GM18870 (cell line): Measurements from ENCODE around the gene LRIG3.
A peak's percentile ranks its signal among the peaks of the same experiment; 100 is the strongest.

ENCODE experiments used
- ATAC-seq: cut with Tn5 transposase; IDR thresholded peaks from one replicate; pipeline ENCODE4 v1.9.1; 2021; ENCODE audit warnings: moderate library complexity; ENCODE audit not compliant: unreplicated experiment

LRIG3 gene

DNA sequence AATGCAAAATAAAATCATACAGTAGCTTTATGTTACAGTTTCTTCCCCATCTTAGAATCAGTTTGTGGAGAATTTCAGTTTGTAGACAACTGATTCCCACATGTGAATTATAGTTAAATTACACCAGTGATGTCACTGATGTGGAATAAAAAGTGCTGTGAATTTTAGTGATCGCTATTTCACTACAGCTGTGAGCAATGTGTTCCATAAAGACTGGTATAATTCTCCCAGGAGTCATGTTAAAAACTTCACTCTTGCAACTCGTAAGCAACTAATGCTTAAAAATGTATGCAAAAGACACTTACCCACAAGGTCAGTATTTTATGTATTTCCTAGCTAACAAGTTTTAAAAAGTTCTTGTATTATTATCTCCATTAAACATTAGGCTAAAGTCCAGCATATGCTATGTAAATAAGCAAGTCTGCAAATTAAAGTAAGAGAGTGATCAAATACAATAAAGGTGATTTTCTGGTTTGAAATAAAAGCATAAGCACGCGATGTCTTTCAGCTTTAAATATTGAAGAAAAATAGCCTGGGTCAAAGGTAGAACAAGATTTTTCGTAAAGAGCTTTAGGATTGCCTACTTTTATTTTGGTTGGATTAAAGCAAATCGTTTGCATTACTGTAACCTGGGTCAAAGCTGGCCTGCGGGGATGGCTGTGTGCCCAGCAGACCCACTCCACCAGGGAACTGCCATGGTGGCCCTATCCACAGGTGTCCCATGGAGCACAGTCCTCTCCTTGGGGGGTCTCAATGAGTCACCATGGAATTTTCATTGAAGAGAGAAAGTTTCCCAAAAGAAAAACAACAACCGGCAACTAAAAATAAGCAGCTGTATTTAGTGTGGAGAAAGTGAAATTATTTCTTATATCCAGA is 12.7 kb upstream of the LRIG3 start:
- ATAC-seq = no peak

DNA sequence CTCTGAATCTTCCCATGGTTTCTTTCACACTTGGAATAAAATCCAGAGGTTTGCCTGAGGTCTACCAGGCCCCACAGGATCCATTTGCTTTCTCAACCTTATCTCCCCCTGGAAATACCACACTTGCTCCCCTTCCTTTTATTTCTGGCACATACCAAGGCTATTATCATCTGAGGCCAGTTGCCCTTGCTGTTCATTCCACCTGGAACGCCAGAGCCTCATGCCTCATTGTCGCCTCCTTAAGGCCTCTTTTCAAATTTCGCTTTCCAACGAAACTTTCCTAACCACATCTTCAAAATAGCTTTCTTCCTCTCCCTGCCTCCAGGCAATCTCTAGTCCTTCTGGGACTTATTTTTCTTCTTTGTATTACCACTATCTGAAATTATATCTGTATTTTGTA is 11.2 kb upstream of the LRIG3 start:
- no peak for ATAC-seq

DNA sequence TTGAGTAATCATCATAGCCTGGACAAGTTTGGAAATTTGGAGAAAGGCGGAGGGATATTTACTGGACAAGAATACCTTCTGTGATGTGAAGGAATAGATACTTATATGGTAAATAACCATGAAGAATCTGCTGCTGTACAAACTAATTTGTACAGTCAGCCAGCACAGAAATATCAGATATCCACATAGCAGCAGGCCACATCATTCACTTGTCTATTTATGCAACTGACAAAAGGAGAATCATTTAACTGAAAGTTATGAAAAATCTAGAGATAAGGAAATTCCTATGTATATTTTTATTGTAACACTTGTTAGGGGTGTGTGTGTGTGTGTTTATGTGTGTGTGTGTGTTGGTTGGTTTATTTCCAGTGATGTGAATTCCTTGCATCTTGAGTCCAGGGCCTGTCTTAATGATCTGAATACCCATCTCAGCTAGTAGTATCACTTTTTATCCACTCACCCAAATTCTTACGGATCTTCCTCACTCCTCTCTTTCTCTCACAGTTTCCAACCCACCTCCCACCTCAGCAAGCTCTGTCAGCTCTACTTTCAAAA is 10.5 kb upstream of the LRIG3 start:
- no peak for ATAC-seq

GRCh38 chr12:58927120-58927519 is 6.8 kb upstream of the LRIG3 start:
- ATAC-seq = no peak

DNA sequence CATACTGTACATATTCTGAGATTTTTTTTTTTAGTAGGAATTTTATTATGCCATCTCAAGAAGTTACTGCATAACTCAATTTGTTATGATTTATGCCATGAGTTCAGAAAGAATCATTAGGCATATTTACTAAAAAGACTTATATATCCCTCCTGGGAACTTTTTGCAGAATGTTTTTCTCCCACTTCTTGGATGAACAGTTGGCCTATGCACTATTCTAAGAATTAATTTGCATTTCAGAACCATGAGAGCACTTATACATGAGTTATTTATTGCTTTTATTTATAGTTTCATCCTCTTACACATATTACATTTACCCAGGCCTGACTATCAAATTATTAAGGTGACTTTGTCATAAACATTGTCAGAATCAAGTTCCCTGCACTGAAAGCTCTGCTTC is 6.3 kb upstream of the LRIG3 start:
- no peak for ATAC-seq

GRCh38 chr12:58925751-58926150 is 5.4 kb upstream of the LRIG3 start:
- ATAC-seq = no peak

GRCh38 chr12:58925111-58925611 is 4.9 kb upstream of the LRIG3 start:
- ATAC-seq = no peak

GRCh38 chr12:58924652-58925051 is 4.3 kb upstream of the LRIG3 start:
- no peak for ATAC-seq

GRCh38 chr12:58923781-58924180 is 3.5 kb upstream of the LRIG3 start:
- no peak for ATAC-seq

DNA sequence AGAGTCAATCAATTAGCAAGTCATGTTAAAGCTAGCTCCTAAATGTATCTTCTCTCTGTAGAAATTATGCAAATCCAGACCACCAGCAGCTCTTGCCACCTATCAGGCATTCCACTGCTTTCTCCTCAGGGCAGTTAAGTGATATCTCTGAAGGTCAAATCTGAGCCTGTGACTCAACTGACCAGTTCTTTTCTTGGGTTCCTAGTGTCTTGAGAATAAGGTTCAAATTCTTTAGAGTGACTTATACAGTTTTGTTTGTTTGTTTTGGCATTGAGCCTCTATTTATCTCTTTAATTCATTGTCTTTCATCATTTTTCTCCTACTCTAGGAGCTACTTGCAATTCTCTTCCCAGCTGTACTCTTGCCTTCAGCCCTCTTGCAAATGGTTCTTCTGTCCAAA is 2.5 kb upstream of the LRIG3 start:
- ATAC-seq = no peak

GRCh38 chr12:58920961-58921861 is 907 bp upstream of the LRIG3 start:
- ATAC-seq = no peak

- peak; percentile 49 for ATAC-seq
Observed at GRCh38 chr12:58919231-58920101, 838 bp downstream of the LRIG3 start.

- no peak for ATAC-seq
Observed at GRCh38 chr12:58918469-58918844, 1.8 kb downstream of the LRIG3 start.

DNA sequence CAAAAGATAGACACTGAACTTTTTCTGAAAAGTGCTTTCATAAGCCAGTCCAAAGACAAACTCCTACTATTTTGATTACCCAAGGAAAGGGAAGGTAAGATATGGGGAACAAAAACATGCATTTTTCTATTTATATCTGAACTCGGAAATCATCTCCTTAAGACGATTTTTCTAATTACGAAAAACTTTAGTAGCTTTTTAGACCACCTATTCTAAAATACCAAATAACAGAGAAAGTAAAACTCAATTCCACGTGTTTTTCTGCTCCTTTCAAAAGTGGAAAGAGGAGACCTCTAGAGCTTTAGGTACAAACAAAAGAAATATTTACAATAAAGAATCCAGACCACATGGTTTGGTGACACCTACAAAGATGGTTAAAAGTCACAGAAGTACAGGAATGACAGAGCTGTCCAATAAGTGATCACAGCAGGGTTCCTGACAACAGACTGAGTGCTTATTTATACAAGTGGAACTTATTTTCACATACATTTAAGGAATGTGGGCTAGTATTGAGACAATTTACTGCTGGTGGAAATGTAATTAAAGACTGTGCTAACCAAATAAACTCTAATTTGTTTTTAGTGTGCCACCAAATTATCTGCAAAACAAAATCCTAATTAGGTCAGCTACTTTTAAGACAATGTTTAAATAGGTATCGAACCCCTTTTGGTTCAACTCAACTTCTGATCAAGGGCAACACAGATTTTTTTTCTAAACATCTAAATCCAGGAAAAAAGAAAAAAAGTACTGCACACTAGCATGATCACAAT is 2.4 kb downstream of the LRIG3 start:
- ATAC-seq = no peak

DNA sequence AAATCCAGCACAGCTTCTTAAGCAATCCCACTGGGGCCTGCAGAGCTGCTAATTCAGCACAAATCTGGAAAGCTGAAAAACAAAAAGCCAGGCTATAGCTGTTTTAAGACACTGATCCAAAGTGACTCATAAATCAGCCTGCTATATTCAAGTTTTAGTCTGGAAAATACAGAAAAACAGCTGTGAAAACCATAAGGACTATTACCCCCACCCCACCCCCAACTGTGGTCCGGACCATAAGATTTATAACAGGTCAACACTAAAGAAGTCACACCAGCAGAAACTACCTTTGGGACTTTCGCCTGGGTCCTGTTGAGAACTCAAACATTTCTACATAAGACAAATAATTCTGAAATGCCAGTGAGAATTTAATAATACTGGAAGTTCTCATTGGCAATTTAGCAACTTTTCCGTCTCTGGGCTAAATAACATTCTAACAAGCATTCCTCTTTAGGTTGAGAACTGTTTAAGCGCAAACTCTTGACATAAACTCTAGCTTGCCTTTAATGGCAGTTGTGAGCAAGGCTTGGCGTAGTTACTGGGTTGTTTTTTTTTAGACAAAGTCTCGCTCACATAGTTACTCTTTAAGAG is 3.3 kb downstream of the LRIG3 start:
- ATAC-seq = no peak

DNA sequence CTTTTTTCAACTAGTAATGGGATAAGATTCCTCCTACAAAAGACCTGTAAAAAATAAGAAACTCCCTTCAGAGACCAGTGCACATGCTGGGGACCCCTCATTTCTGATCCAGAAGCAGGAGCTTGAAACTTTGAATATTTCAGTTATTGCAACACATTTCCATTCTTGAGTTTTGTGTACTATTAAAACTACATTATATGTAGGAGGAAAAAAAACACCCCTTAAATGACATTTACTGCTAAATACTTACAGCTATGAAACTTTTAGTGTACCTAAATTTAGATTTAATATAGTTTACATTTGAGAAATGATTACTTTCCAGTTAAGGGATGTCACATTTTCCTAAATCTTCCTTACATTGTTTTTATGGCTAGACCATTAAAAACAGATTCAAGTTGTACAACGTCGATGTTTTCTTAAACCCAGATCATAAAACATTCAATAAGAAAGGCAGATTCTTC is 4.1 kb downstream of the LRIG3 start:
- ATAC-seq = no peak

DNA sequence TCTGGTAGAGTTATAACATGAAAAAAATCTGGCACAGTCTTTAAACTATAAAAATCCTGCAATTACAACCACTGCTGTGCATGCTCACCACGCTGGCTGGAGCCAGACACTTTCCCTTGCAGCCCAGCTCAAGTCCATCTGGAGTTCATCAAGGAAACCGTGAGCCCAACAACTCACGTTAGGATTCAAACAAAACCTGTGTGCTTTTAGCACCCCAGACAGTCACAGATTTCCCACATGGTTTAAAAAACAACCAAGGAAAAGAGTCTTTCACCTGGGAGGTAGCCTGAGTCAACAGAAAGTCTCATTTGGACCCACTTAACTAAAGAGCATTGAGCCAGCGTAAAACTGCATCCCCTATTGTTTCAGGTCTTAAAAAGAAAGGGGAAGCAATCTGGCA is 4.7 kb downstream of the LRIG3 start:
- no peak for ATAC-seq

- ATAC-seq = no peak
Observed at GRCh38 chr12:58915037-58915436, 5.3 kb downstream of the LRIG3 start.

GRCh38 chr12:58914457-58914856 is 5.8 kb downstream of the LRIG3 start:
- ATAC-seq = no peak
